ENCODE measurements around the gene CCDC185.

DNA sequence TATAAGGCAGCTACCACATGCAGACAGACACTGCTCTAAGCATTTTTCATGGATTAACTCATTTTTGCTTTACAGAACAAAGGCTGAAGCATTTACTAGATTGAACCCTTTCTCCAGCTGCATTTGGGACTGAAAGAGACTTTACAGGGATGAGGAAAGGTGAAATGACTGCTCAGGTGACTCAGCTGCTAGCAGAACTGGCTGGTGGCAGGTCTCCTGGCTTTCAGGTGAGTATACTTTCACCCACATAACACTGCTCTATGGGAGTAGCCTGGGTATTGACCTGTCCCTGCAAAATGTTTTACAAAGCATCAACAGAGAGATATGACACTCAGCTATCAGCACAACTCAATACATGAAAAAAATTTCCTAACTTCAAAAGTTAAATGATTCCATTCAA lies 2.6 kb upstream of the CCDC185 start:
- TF ChIP-seq POLR2A (IDR thresholded peaks at IDR 0.05; ENCODE audit: low read length) (no peak), GATA1 (IDR thresholded peaks at IDR 0.05; ENCODE audit: low read depth, low read length) (no peak)

All from erythroblast (primary cell).